Measurements from ENCODE around the gene CASZ1.

The CASZ1 gene

DNA sequence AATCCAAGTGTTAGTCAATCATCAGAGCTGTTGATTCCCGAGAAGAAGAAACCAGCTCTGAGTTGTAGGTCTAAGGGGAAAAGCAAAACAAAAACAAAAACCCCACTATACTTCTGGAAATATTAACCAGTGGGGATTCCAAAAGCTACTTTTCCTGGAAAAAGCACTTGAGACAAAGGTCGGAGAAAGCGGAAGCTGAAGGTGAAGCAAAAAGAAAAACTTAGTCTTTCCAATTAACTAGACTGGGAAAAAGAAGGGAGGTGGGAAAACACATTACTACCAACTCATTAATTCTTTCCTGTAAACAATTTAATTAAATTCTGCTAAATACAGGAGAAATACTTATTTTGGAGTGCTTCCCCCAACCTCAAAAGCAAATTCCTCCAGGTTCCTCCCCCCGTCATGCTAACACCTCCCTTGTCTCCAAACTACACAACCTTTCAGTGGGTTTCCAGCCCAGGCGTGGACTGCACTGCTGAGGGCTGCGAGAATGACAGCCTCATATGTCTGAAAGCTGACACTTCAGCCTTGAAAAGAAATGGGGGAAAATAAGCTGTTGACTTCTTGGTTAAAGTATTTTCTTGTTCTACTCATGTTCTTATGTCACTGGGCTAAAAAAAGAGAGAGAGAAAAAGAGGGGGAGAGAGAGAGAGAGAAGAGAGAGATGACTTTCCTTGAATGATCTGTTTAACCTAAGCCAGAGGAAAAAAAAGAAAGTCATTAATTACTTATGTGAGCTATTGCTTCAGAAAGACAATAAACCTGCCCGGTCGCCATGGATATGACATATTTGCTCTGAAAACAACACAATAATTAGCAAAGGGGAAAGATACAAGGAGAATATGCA lies 5.1 kb downstream of the CASZ1 start:
- DNase-seq: no peak

GRCh38 chr1:10789803-10790702 lies 6.4 kb downstream of the CASZ1 start:
- DNase-seq: no peak

DNA sequence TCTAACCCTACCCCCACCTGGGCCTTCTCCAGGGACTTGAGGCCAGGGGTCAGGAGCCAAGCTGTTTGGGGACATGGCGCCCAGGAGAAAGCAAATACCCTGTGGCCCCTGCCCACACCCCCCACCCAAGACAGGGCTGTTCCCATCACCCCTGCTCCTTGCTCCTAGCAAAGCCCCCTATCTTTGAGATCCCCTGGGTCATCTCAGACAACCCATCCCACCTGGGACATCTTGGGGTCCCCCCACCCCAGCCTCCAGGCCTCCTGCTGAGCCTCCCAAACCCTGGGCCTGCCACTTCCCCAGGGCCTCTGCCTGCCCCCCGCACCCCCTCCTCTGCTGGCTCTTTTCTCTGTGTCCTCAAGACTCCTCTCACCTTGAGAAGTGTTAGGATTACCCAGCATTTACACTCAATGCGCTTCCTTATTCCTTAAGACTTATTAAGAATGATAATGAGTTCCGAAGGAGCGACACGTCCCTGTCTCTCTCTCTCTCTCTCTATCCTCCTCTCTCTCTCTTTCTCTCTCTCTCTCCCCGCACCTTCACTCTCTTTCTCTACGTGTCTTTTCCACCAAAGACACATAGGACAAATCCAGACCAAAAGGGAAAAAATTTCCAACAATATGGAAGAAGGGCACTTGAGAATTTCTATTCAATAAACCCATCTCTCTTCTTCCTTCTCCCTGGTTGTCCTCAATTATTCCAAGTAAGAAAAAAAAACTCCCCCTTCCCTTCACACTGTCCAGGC lies 7.2 kb downstream of the CASZ1 start:
- no peak for DNase-seq

GRCh38 chr1:10788592-10789006 lies 7.8 kb downstream of the CASZ1 start:
- DNase-seq: no peak

DNA sequence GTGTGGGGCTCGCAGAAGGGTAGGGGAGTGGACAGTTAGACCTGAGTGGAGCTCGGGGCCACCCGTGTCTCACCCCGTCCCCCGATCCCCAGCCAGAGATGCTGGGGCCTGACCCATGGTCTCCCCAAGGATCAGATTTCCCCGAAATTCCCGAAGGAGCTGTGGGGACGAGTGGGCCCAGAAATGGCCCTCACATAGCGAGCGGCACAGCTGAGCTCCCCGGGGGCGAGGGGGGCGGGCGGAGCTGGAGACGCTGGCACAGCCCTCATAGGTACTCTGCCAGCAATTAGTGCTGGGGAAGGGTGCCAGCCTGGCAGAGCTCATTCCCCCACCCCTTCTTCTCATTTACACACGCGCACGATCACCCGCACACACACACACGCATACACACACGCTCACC lies 9.2 kb downstream of the CASZ1 start:
- no peak for DNase-seq

- DNase-seq: no peak
These were observed 10.5 kb downstream of the CASZ1 start for GRCh38 chr1:10785728-10786638.

GRCh38 chr1:10784998-10785727 lies 11.3 kb downstream of the CASZ1 start:
- no peak for DNase-seq

GRCh38 chr1:10782491-10783244 lies 13.8 kb downstream of the CASZ1 start:
- DNase-seq: no peak

- no peak for DNase-seq
These were observed 15.3 kb downstream of the CASZ1 start for GRCh38 chr1:10781137-10781536.

DNA sequence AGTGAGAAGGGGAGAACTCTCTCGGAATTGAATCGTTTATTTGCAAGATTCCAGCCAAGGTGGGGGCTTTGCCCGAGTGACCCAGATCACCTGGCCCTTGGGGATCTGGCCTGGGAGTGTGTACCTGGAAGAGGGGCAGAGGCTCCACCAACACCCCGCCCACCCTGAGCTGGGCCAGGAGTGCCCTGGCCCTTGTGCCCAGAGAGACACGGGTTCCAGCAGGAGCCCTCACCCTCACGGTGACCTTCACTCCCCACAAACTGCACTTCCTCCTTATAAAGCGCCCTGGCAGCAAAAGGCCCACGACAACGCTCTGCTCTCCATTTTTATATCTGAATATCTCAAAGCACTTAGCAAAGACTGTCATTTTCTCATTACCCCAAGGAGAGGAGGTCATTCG lies 16.6 kb downstream of the CASZ1 start:
- no peak for DNase-seq

DNA sequence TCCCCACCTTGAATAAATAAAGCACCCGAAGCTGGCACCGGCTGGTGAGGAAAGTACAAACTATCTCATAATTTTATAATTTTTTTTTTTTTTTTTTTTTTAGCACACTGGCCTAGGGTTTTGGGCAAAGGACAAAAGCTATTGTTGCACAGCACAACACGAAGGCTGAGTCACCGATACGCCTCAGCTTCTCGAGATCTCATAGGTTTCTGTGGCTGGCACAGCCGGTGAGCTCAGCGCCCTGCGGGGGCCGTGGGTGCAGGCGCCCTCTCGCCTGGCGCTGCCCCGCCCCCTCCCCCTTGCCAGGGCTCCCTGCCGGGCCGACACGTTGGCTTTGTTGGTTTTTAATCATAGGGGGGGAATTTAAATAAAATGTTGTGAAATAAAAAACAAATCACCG lies 17.2 kb downstream of the CASZ1 start:
- no peak for DNase-seq

GRCh38 chr1:10778640-10779039 lies 17.8 kb downstream of the CASZ1 start:
- DNase-seq: no peak

- no peak for DNase-seq
These were observed 18.5 kb downstream of the CASZ1 start for GRCh38 chr1:10777749-10778574.

- no peak for DNase-seq
These were observed 20.1 kb downstream of the CASZ1 start for GRCh38 chr1:10776190-10776905.

GRCh38 chr1:10775763-10776162 lies 20.7 kb downstream of the CASZ1 start:
- no peak for DNase-seq

DNA sequence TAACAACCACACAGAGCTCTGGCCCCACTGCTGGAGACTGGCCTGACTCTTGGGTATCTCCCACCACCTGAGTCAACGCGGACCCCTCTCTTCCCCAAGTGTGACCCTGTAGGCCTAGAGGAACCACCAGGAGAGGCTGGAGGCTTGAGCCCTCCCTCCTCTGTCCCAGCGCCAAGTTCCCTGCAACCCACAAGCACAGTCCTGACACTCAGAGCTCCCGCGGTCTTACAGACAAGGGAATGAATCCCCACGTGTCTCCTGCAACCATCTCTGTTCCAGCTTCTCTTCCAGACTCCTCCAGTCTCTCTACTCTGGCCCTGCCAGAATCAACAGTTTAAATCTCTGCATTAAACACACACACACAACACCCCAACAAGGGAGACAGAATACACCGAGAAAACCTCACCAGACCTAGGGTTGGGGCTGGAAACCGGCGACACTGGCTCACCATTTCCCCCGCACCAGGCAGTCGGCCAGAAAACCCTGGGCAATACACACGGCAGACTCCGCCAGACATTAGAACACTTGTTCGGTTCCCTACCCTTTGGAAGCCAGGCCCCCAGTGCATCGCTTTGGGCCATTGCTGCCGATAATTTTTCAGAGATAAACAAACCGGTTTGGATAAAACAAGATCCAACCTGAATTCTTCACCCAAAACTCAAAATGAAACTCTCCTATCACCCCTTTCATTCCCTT lies 21.7 kb downstream of the CASZ1 start:
- DNase-seq: no peak

- no peak for DNase-seq
These were observed 22.4 kb downstream of the CASZ1 start for GRCh38 chr1:10773851-10774614.

DNA sequence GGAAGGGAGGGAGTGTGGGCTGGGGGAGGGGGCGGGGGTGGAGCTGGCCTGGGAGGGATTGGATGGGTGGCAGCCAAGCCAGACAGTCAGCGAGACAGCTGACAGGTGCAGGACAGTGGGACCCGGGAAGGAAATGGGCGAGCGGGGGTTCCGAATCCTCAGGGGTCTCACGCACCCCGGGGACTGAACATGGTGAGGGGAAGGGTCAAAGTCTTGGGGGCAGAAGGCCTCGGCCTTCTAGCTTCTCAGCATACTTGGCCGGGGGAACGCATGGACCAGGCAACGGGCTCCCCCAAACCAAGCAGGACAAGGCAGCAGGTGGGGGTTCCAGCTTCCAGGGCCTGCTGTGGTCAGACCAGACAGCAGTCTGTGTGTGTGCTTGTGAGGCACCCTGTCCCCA lies 23.1 kb downstream of the CASZ1 start:
- DNase-seq: no peak

All from CD4-positive, alpha-beta T cell treated with Interleukin-4 for 1 hour (primary cell).